GM18868 (cell line): ENCODE data around the gene CDH2.

Experiments used
- ATAC-seq: cut with Tn5 transposase; IDR thresholded peaks from one replicate; pipeline ENCODE4 v1.9.1; 2021; ENCODE audit warnings: mild to moderate bottlenecking, moderate library complexity; ENCODE audit not compliant: unreplicated experiment

CDH2 gene

GRCh38 chr18:28176948-28177827 lies at the start of gene CDH2:
Gene CDH2 (minus strand): TSS chr18:28177130. CDS start chr18:28177022, 108 bp downstream.
- peak; percentile 43 for ATAC-seq

- ATAC-seq = no peak
Measured at GRCh38 chr18:28212060-28212459, 35.1 kb upstream of the CDH2 start.

GRCh38 chr18:28208712-28209265 lies 31.9 kb upstream of the CDH2 start:
- ATAC-seq = no peak

GRCh38 chr18:28208268-28208667 lies 31.3 kb upstream of the CDH2 start:
- ATAC-seq = no peak

GRCh38 chr18:28204154-28204553 lies 27.2 kb upstream of the CDH2 start:
- ATAC-seq = no peak

GRCh38 chr18:28201056-28201455 lies 24.1 kb upstream of the CDH2 start:
- ATAC-seq = no peak

- no peak for ATAC-seq
Measured at GRCh38 chr18:28198620-28199019, 21.7 kb upstream of the CDH2 start.

- no peak for ATAC-seq
Measured at GRCh38 chr18:28193177-28193778, 16.3 kb upstream of the CDH2 start.

GRCh38 chr18:28189400-28190239 lies 12.7 kb upstream of the CDH2 start:
- peak; percentile 89 for ATAC-seq

GRCh38 chr18:28185121-28185520 lies 8.2 kb upstream of the CDH2 start:
- ATAC-seq = no peak

GRCh38 chr18:28183418-28184078 lies 6.6 kb upstream of the CDH2 start:
- no peak for ATAC-seq

- no peak for ATAC-seq
Measured at GRCh38 chr18:28181616-28182015, 4.7 kb upstream of the CDH2 start.

GRCh38 chr18:28178720-28179119 lies 1.8 kb upstream of the CDH2 start:
- ATAC-seq = no peak

GRCh38 chr18:28177828-28178635 lies 1.1 kb upstream of the CDH2 start:
- ATAC-seq = peak; percentile 37

- ATAC-seq = no peak
Measured at GRCh38 chr18:28176698-28176947, 307 bp downstream of the CDH2 start.

GRCh38 chr18:28175930-28176697 lies 816 bp downstream of the CDH2 start:
- ATAC-seq = no peak

GRCh38 chr18:28175150-28175929 lies 1.6 kb downstream of the CDH2 start:
- ATAC-seq = no peak

GRCh38 chr18:28174181-28174905 lies 2.6 kb downstream of the CDH2 start:
- ATAC-seq = no peak
